ENCODE results near the gene CCSER1. TPM values are rescaled to one million over a fixed set of nuclear protein-coding genes. Genes with fewer than 3 reads are reported as not detected.

Gene CCSER1
- polyA plus RNA-seq, 1 donor from 2014 or later: 20.8 TPM

DNA sequence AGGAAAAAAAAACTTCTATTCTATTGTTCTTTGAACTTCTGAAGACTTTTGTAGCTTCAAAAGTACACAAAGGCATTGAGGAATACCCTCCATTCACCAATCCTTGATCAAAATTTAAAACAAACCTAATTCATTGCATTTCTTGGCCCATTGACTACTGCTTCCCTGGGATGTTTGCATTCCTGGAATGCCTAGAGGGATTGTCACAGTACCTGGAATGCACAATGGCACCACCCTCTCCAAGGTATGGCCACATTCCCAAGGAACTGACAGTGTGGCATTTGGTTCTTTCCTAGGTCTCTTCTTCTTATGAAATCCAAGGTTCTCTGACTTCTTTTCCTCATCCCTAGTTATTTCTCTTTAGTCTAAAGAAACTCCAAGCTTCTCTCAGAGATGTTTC, 600.7 kb downstream of the CCSER1 start:
- no peak for TF ChIP-seq EZH2 (IDR thresholded peaks at IDR 0.05; ENCODE audit: borderline replicate concordance, insufficient read depth, low read length, poor library complexity, severe bottlenecking)
- H3K27me3 ChIP-seq (ENCODE audit: insufficient read depth, low read depth, low read length): no peaks in the 10 kb centered on the region
- H3K79me2 ChIP-seq (replicated peaks; ENCODE audit: insufficient read depth, low read length): no peaks in the 10 kb centered on the region
- H3F3A ChIP-seq (ENCODE audit: insufficient read depth, low read length, poor library complexity, severe bottlenecking): no peaks in the 10 kb centered on the region
- H3K27ac ChIP-seq (ENCODE audit: low read length): no peak overlapping the region
- no peak overlapping the region for H3K4me2 ChIP-seq (ENCODE audit: low read length)
- no peak overlapping the region for H2AFZ ChIP-seq (ENCODE audit: low read depth, low read length)
- H3K36me3 ChIP-seq (ENCODE audit: insufficient read depth, low read length): no peaks in the 10 kb centered on the region
- no peaks in the 10 kb centered on the region for H3K9me2 ChIP-seq (ENCODE audit: insufficient read depth, low read length)
- no peaks in the 10 kb centered on the region for H3K9me3 ChIP-seq (ENCODE audit: low read length)
- no peaks in the 10 kb centered on the region for H4K20me1 ChIP-seq (ENCODE audit: insufficient read depth)
- H3K4me3 ChIP-seq (ENCODE audit: low read length): no peak overlapping the region
- H3K9ac ChIP-seq (ENCODE audit: low read length): no peak overlapping the region

GRCh38 chr4:90730752-90731151, 603.6 kb downstream of the CCSER1 start:
- no peak overlapping the region for H3K4me3 ChIP-seq (ENCODE audit: low read length)
- no peak overlapping the region for H3K4me2 ChIP-seq (ENCODE audit: low read length)
- no peak overlapping the region for H3K9ac ChIP-seq (ENCODE audit: low read length)
- no peak overlapping the region for H3K27ac ChIP-seq (ENCODE audit: low read length)
- TF ChIP-seq SMC3 (conservative IDR thresholded peaks at IDR 0.05; ENCODE audit: poor library complexity) (no peak), POLR2AphosphoS5 (IDR thresholded peaks at IDR 0.05) (no peak), CTCF (IDR thresholded peaks at IDR 0.05; ENCODE audit: poor library complexity, severe bottlenecking) (no peak), EP300 (conservative IDR thresholded peaks at IDR 0.05; ENCODE audit: poor library complexity, severe bottlenecking) (no peak)
- no peaks in the 10 kb centered on the region for H3F3A ChIP-seq (ENCODE audit: insufficient read depth, low read length, poor library complexity, severe bottlenecking)
- H3K9me2 ChIP-seq (ENCODE audit: insufficient read depth, low read length): no peaks in the 10 kb centered on the region
- no peaks in the 10 kb centered on the region for H3K27me3 ChIP-seq (ENCODE audit: insufficient read depth, low read depth, low read length)
- H2AFZ ChIP-seq (ENCODE audit: low read depth, low read length): no peak overlapping the region
- no peaks in the 10 kb centered on the region for H3K79me2 ChIP-seq (replicated peaks; ENCODE audit: insufficient read depth, low read length)
- H3K36me3 ChIP-seq (ENCODE audit: insufficient read depth, low read length): no peaks in the 10 kb centered on the region
- no peaks in the 10 kb centered on the region for H4K20me1 ChIP-seq (ENCODE audit: insufficient read depth)
- H3K9me3 ChIP-seq (ENCODE audit: low read length): no peaks in the 10 kb centered on the region

DNA sequence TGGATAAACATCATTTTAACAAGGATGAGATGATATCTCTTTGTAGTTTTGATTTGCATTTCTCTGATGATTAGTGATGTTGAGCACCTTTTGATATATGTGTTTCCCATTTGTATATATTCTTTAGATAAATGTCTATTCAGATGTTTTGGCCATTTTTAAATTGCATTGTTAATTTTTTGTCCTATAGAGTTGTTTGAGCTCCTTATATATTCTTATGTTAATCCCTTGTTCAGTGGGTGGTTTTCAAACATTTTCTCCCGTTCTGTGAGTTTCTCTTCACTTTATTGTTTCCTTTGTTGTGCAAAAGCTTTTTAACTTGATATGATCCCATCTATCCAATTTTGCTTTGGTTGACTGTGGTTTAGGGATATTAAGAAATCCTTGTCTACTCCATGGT, 606.0 kb downstream of the CCSER1 start:
- Histone ChIP-seq H3F3A (ENCODE audit: insufficient read depth, low read length, poor library complexity, severe bottlenecking) (no peaks in the 10 kb centered on the region), H3K36me3 (ENCODE audit: insufficient read depth, low read length) (no peaks in the 10 kb centered on the region), H3K9me2 (ENCODE audit: insufficient read depth, low read length) (no peaks in the 10 kb centered on the region), H3K4me2 (ENCODE audit: low read length) (no peak overlapping the region), H3K79me2 (replicated peaks; ENCODE audit: insufficient read depth, low read length) (no peaks in the 10 kb centered on the region), H3K27me3 (ENCODE audit: insufficient read depth, low read depth, low read length) (no peaks in the 10 kb centered on the region), H4K20me1 (ENCODE audit: insufficient read depth) (no peaks in the 10 kb centered on the region), H2AFZ (ENCODE audit: low read depth, low read length) (no peak overlapping the region), H3K9me3 (ENCODE audit: low read length) (no peaks in the 10 kb centered on the region), H3K9ac (ENCODE audit: low read length) (no peak overlapping the region), H3K27ac (ENCODE audit: low read length) (no peak overlapping the region), H3K4me3 (ENCODE audit: low read length) (no peak overlapping the region)
- TF ChIP-seq TAF1 (IDR thresholded peaks at IDR 0.05; ENCODE audit: low read depth) (no peak), POLR2AphosphoS5 (IDR thresholded peaks at IDR 0.05) (no peak), RAD21 (conservative IDR thresholded peaks at IDR 0.05) (no peak), SMC3 (conservative IDR thresholded peaks at IDR 0.05; ENCODE audit: poor library complexity) (no peak), EP300 (conservative IDR thresholded peaks at IDR 0.05; ENCODE audit: poor library complexity, severe bottlenecking) (no peak), MXI1 (conservative IDR thresholded peaks at IDR 0.05; ENCODE audit: poor library complexity, severe bottlenecking) (no peak)
- TF ChIP-seq, protein P1, sequence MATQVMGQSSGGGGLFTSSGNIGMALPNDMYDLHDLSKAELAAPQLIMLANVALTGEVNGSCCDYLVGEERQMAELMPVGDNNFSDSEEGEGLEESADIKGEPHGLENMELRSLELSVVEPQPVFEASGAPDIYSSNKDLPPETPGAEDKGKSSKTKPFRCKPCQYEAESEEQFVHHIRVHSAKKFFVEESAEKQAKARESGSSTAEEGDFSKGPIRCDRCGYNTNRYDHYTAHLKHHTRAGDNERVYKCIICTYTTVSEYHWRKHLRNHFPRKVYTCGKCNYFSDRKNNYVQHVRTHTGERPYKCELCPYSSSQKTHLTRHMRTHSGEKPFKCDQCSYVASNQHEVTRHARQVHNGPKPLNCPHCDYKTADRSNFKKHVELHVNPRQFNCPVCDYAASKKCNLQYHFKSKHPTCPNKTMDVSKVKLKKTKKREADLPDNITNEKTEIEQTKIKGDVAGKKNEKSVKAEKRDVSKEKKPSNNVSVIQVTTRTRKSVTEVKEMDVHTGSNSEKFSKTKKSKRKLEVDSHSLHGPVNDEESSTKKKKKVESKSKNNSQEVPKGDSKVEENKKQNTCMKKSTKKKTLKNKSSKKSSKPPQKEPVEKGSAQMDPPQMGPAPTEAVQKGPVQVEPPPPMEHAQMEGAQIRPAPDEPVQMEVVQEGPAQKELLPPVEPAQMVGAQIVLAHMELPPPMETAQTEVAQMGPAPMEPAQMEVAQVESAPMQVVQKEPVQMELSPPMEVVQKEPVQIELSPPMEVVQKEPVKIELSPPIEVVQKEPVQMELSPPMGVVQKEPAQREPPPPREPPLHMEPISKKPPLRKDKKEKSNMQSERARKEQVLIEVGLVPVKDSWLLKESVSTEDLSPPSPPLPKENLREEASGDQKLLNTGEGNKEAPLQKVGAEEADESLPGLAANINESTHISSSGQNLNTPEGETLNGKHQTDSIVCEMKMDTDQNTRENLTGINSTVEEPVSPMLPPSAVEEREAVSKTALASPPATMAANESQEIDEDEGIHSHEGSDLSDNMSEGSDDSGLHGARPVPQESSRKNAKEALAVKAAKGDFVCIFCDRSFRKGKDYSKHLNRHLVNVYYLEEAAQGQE (IDR thresholded peaks at IDR 0.05; ENCODE audit: borderline replicate concordance): no peak

All from neural cell (in vitro differentiated cells).